IPS DF 6.9 (cell line): Measurements from ENCODE around the gene GIMAP8.

ENCODE experiments used
- DNase-seq: peaks from one replicate; pipeline ENCODE4 v3.0.0-alpha.2; 2013; ENCODE audit warnings: low read depth, low spot score
- H3K27ac ChIP-seq: one replicate; pipeline ENCODE4 v1.5.1; 2013; ENCODE audit warnings: low read length, control low read depth
- H3K27me3 ChIP-seq: 2 replicates; pipeline ENCODE4 v1.6.1; 2013; ENCODE audit warnings: mild to moderate bottlenecking, low read length; ENCODE audit not compliant: control insufficient read depth, insufficient read depth
- H3K36me3 ChIP-seq: 2 replicates; pipeline ENCODE4 v1.6.1; 2013; ENCODE audit warnings: low read length; ENCODE audit not compliant: control insufficient read depth, insufficient read depth
- H3K4me1 ChIP-seq: 2 replicates; pipeline ENCODE4 v1.6.1; 2013; ENCODE audit warnings: low read length; ENCODE audit not compliant: control insufficient read depth, insufficient read depth
- H3K4me3 ChIP-seq: 2 replicates; pipeline ENCODE4 v1.5.1; 2013; ENCODE audit warnings: mild to moderate bottlenecking, low read length
- H3K9me3 ChIP-seq: 2 replicates; pipeline ENCODE4 v1.6.1; 2013; ENCODE audit warnings: low read length, inconsistent platforms; ENCODE audit not compliant: control insufficient read depth, insufficient read depth
- WGBS: extraction: QIAGEN DNeasy Blood & Tissue Kit; methylation state at CpG from one replicate; pipeline ENCODE4 v1.1.7; 2013; ENCODE audit warnings: mixed read lengths, missing lambda C conversion rate; ENCODE audit not compliant: insufficient read length, insufficient coverage; 5-methylcytosine and 5-hydroxymethylcytosine counted together

Gene GIMAP8

GRCh38 chr7:150428671-150429451 lies 21.6 kb upstream of the GIMAP8 start:
- DNase-seq = no peak
- Histone ChIP-seq H3K4me3 (no peak overlapping the region), H3K27me3 (no peaks in the 10 kb centered on the region), H3K4me1 (peaks cover 4% of the 10 kb centered on the region; the same call in 1 of the 2 replicates), H3K27ac (no peak overlapping the region), H3K36me3 (no peaks in the 10 kb centered on the region; the same call in 1 of the 2 replicates), H3K9me3 (no peaks in the 10 kb centered on the region)
- no CpG with 5 or more reads among the region's 11 CpGs for WGBS

- peaks cover 4% of the 10 kb centered on the region; the same call in 1 of the 2 replicates for H3K4me1 ChIP-seq
- H3K4me3 ChIP-seq = no peak overlapping the region
- H3K27ac ChIP-seq = no peak overlapping the region
- DNase-seq = no peak
- H3K9me3 ChIP-seq = no peaks in the 10 kb centered on the region
- no CpG with 5 or more reads among the region's 8 CpGs for WGBS
- H3K36me3 ChIP-seq = no peaks in the 10 kb centered on the region; the same call in 1 of the 2 replicates
- H3K27me3 ChIP-seq = no peaks in the 10 kb centered on the region
Observed at GRCh38 chr7:150429699-150430098, 20.7 kb upstream of the GIMAP8 start.

DNA sequence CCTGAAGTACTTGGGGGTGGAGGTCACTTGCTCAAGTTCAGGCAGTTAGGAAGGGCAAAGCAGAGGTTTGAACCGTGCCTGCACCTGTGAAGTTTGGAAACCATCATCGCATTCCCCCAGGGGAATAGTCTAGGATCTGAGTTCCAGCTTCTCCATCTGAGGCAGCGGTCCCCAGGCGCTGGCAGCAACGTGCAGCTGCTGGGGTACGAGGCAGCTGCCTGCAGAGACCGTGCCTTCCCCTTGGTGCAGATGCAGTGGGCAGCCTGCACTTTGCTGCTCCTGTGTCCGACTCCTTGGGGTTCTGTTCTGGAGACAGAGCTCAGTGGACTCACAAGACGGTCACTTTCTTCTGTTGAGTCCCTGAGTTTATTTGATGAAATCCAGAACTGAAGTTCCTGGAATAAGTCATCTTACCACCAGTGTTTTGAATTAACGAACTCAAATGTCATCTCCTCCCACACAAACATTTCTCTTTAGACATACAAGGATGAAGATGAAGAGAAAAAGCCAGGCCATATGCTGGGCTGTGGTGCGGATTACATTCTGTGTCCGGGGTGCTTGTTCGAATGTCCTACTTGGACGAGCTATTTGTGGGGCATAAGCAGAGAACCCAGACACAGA lies 19.9 kb upstream of the GIMAP8 start:
- no peak overlapping the region for H3K4me3 ChIP-seq
- no peaks in the 10 kb centered on the region for H3K9me3 ChIP-seq
- WGBS = no CpG with 5 or more reads among the region's 14 CpGs
- H3K27ac ChIP-seq = no peak overlapping the region
- no peak for DNase-seq
- no peaks in the 10 kb centered on the region for H3K27me3 ChIP-seq
- peaks cover 4% of the 10 kb centered on the region; the same call in 1 of the 2 replicates for H3K4me1 ChIP-seq
- no peaks in the 10 kb centered on the region; the same call in 1 of the 2 replicates for H3K36me3 ChIP-seq

- Histone ChIP-seq H3K36me3 (no peaks in the 10 kb centered on the region; the same call in 1 of the 2 replicates), H3K9me3 (no peaks in the 10 kb centered on the region), H3K4me3 (no peak overlapping the region), H3K27me3 (no peaks in the 10 kb centered on the region), H3K4me1 (peaks cover 4% of the 10 kb centered on the region; the same call in 1 of the 2 replicates), H3K27ac (no peak overlapping the region)
- DNase-seq = no peak
- no CpG with 5 or more reads among the region's 7 CpGs for WGBS
Observed at GRCh38 chr7:150431839-150432658, 18.4 kb upstream of the GIMAP8 start.

- no peaks in the 10 kb centered on the region for H3K27me3 ChIP-seq
- no peaks in the 10 kb centered on the region; the same call in 1 of the 2 replicates for H3K4me1 ChIP-seq
- no CpG with 5 or more reads among the region's 14 CpGs for WGBS
- no peak overlapping the region for H3K27ac ChIP-seq
- no peaks in the 10 kb centered on the region; the same call in 1 of the 2 replicates for H3K36me3 ChIP-seq
- no peak overlapping the region for H3K4me3 ChIP-seq
- no peaks in the 10 kb centered on the region for H3K9me3 ChIP-seq
- no peak for DNase-seq
Observed at GRCh38 chr7:150432915-150433892, 17.2 kb upstream of the GIMAP8 start.

GRCh38 chr7:150434240-150434639 lies 16.2 kb upstream of the GIMAP8 start:
- no peaks in the 10 kb centered on the region; the same call in 1 of the 2 replicates for H3K36me3 ChIP-seq
- H3K4me3 ChIP-seq = no peak overlapping the region
- no peaks in the 10 kb centered on the region for H3K4me1 ChIP-seq
- H3K27me3 ChIP-seq = no peaks in the 10 kb centered on the region
- H3K9me3 ChIP-seq = no peaks in the 10 kb centered on the region
- H3K27ac ChIP-seq = no peak overlapping the region
- DNase-seq = no peak
- WGBS = no CpG with 5 or more reads among the region's 8 CpGs

GRCh38 chr7:150435047-150435389 lies 15.4 kb upstream of the GIMAP8 start:
- no peaks in the 10 kb centered on the region; the same call in 1 of the 2 replicates for H3K36me3 ChIP-seq
- no peak overlapping the region for H3K4me3 ChIP-seq
- WGBS = no CpG with 5 or more reads among the region's 4 CpGs
- no peak for DNase-seq
- no peak overlapping the region for H3K27ac ChIP-seq
- H3K9me3 ChIP-seq = no peaks in the 10 kb centered on the region
- H3K27me3 ChIP-seq = no peaks in the 10 kb centered on the region
- no peaks in the 10 kb centered on the region for H3K4me1 ChIP-seq

- no peaks in the 10 kb centered on the region; the same call in 1 of the 2 replicates for H3K36me3 ChIP-seq
- H3K27me3 ChIP-seq = no peaks in the 10 kb centered on the region
- no peaks in the 10 kb centered on the region for H3K4me1 ChIP-seq
- no peak overlapping the region for H3K4me3 ChIP-seq
- H3K27ac ChIP-seq = no peak overlapping the region
- WGBS = 100% methylated on average over 1 of the region's 8 CpGs
- no peak for DNase-seq
- H3K9me3 ChIP-seq = no peaks in the 10 kb centered on the region
Observed at GRCh38 chr7:150435390-150436073, 14.9 kb upstream of the GIMAP8 start.

GRCh38 chr7:150439967-150440366 lies 10.5 kb upstream of the GIMAP8 start:
- Histone ChIP-seq H3K9me3 (no peaks in the 10 kb centered on the region), H3K4me1 (no peaks in the 10 kb centered on the region), H3K27ac (no peak overlapping the region), H3K36me3 (no peaks in the 10 kb centered on the region), H3K4me3 (no peak overlapping the region), H3K27me3 (no peaks in the 10 kb centered on the region)
- no CpG with 5 or more reads among the region's 2 CpGs for WGBS
- DNase-seq = no peak
